AG04449 (cell line): Measurements from ENCODE around the gene KIAA0825.

Source experiments
- CTCF ChIA-PET: fragments of 350-600 bp; formaldehyde crosslinking; extraction: SDS; loops from one replicate; lab custom pipeline; 2021; ENCODE audit warnings: antibody characterized with exemption; lab: Yijun Ruan, JAX
- POLR2A ChIA-PET: fragments of 400-600, 350-600 bp; formaldehyde crosslinking; extraction: SDS; loops from one replicate; lab custom pipeline; 2020; ENCODE audit warnings: antibody characterized with exemption, inconsistent platforms; lab: Yijun Ruan, JAX
- DNase-seq: peaks from one replicate; pipeline ENCODE4 v3.0.0-alpha.2; 2010; ENCODE audit warnings: low read depth, low spot score
- H3K4me3 ChIP-seq: 2 replicates; pipeline ENCODE4 v1.5.1; 2011; ENCODE audit warnings: low read depth, mild to moderate bottlenecking, control low read depth, low read length
- TF ChIP-seq, protein P1 (sequence below): IDR thresholded peaks from one replicate; pipeline ENCODE4 v1.5.1; 2011; ENCODE audit warnings: mild to moderate bottlenecking, moderate library complexity, low read length, control low read depth, inconsistent platforms; ENCODE audit not compliant: insufficient read depth; ENCODE audit errors: missing control alignments

Gene KIAA0825

DNA sequence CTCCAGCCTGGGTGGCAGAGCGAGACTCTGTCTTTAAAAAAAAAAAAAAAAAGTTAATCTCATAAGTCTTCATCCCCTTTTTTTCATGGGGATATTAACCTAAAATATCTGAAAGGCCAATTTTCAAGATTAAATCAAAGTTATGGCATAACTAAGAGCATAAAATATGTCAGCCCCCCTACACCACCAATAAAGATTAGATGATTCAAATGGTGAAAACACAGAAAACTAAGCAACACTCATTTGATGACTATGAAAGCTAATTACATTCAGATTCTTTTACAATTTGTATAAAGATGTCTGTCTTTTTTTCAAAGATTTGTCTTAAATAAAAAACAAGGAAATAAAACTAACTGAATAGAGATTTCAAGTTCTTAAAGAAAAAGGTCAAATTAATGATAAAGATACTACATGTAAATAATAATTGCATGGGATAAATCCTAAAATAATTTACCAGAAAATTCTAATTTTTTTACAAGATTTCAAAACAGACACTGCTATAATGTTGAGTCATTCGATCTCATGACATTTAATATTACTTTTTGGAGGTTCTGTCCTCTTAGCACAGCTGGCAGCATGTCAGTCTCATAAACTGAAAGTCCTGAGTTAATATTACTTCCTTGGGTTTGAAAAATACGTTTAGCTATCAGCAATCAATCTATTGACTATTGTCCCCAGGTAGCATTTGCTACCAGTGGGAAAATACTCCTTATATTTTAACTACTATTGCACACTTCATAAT is 112.9 kb downstream of the KIAA0825 start:
- POLR2A ChIA-PET, result no interaction called here
- no peak overlapping the region for H3K4me3 ChIP-seq
- CTCF ChIA-PET, result interaction anchor here (0.7 kb wide), 1 partner anchor 42 kb away, joined by 3 read pairs; no protein-coding TSS in a partner anchor
- TF ChIP-seq, protein P1, sequence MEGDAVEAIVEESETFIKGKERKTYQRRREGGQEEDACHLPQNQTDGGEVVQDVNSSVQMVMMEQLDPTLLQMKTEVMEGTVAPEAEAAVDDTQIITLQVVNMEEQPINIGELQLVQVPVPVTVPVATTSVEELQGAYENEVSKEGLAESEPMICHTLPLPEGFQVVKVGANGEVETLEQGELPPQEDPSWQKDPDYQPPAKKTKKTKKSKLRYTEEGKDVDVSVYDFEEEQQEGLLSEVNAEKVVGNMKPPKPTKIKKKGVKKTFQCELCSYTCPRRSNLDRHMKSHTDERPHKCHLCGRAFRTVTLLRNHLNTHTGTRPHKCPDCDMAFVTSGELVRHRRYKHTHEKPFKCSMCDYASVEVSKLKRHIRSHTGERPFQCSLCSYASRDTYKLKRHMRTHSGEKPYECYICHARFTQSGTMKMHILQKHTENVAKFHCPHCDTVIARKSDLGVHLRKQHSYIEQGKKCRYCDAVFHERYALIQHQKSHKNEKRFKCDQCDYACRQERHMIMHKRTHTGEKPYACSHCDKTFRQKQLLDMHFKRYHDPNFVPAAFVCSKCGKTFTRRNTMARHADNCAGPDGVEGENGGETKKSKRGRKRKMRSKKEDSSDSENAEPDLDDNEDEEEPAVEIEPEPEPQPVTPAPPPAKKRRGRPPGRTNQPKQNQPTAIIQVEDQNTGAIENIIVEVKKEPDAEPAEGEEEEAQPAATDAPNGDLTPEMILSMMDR, result no peak
- DNase-seq, result no peak

DNA sequence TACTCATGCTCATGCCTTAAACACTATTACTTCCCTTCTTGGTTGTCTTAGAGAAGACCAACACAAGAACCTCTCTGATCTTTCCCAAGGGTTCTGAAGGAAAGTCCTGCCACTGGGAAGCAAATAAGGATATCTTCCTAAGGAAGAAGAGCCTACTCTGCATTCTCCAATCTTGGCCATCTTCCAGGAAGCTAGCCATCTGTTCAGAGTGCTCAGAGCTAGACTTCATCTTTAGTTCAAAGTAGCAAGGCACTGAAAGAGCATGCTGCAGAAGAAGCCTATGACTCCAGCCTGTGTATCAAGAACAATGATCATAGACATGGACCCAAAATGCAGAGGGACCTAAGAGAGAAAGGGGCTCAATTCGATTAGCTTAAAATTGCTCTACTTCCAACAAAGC is 114.7 kb downstream of the KIAA0825 start:
- no peak for DNase-seq
- H3K4me3 ChIP-seq, result no peak overlapping the region
- ChIA-PET CTCF (interaction anchor here (1.2 kb wide), 1 partner anchor 34 kb away, joined by 3 read pairs; no protein-coding TSS in a partner anchor), POLR2A (no interaction called here)
- TF ChIP-seq, protein P1, result no peak

DNA sequence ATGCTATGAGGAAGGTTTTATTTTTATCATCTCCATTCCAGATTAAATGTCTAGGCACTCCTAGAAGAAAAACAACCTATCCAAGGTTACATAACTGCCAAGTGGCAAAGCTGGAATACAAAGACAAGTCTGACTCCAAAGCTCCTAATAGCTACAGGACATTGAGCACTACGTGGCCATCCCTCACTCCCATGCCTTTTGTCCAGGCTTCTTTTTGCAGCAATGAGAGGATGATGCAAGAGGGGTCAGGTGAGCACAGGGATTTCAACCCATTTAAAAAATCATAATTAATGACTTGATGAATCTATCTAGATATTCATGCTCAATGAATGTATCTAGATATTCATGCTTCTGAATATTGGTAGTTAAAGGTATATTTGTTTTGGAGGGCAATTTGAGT is 117.0 kb downstream of the KIAA0825 start:
- TF ChIP-seq, protein P1, result no peak
- POLR2A ChIA-PET, result no interaction called here
- no peak overlapping the region for H3K4me3 ChIP-seq
- CTCF ChIA-PET, result no interaction called here
- no peak for DNase-seq

DNA sequence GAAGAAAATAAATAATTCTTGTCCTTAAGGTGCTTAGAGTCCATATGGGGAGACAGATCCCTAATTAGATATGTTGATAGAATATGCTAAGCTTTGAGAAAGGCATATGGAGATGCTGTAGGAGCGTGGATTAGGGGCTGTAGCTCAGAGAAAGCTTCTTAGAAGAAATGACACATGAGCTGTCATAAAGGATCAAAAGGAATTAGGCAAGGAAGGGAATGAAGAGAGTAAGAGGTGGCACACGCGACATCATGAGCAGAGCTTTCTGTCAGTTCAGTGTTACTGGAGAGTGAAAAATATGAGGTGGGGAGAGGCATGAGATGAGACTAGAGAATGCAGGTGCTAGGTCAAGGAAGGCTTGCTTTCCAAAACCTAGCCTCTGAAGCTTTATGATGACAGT is 118.6 kb downstream of the KIAA0825 start:
- no peak for DNase-seq
- TF ChIP-seq, protein P1, result no peak
- CTCF ChIA-PET, result interaction anchor here (1.3 kb wide), 1 partner anchor 24 kb away, joined by 3 read pairs; no protein-coding TSS in a partner anchor
- H3K4me3 ChIP-seq, result no peak overlapping the region
- POLR2A ChIA-PET, result no interaction called here

DNA sequence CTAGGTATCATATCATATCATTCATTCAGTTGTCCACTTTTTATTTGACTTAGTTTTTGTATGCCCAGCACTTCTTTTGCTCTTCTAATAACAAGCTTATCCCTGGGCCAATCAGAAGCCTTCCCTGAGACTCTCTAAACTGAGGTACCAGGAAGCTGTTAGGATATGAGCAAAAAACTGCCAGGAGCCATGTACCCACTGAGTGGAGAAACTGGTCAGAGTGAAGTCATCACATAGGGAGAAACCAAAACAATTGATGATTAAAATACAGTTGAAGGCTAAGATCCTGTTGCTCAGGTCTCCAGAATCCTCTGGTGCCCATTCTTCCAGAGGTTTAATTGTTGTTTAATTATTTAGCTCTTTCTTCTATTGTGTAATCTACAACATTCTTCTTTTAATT is 120.2 kb downstream of the KIAA0825 start:
- TF ChIP-seq, protein P1, result no peak
- H3K4me3 ChIP-seq, result no peak overlapping the region
- CTCF ChIA-PET, result interaction anchor here (1.3 kb wide), 2 partner anchors 26 to 240 kb away, joined by 3 to 5 read pairs; no protein-coding TSS in a partner anchor
- DNase-seq, result no peak
- POLR2A ChIA-PET, result no interaction called here

DNA sequence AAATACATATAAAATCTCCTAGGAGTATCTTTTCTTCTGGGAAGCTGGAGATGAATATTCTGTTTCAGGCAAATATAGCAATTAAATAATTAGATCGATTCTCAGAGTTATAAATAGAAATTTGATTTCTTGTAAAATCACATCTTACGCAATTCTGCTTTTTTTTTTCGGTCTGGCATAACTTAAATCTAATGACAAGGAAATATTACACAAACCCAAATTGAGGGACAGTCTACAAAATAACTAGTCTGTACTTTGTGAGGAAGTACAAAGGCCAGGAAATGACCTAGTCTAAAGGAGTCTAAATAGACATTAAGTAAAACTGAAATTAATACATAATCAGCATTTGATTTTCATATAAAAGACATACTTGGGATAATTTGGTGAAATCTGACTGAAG is 133.3 kb downstream of the KIAA0825 start:
- POLR2A ChIA-PET, result no interaction called here
- CTCF ChIA-PET, result no interaction called here
- no peak for DNase-seq
- H3K4me3 ChIP-seq, result no peak overlapping the region
- TF ChIP-seq, protein P1, result no peak
